Endodermal cell (in vitro differentiated cells): Measurements from ENCODE around the gene ZDHHC6. TPM values are rescaled to one million over a fixed set of nuclear protein-coding genes. Genes with fewer than 3 reads are reported as not detected.

ENCODE experiments used
- DNase-seq: peaks from one replicate; pipeline ENCODE4 v3.0.0-alpha.2; 2017
- H3K27ac ChIP-seq: 2 replicates; pipeline ENCODE4 v1.5.1; 2013; ENCODE audit warnings: mild to moderate bottlenecking, low read depth, low read length, moderate library complexity
- H3K27me3 ChIP-seq: 2 replicates; pipeline ENCODE4 v1.6.1; 2013; ENCODE audit warnings: mild to moderate bottlenecking, low read length, moderate library complexity; ENCODE audit not compliant: insufficient read depth, control insufficient read depth, poor library complexity, severe bottlenecking
- H3K36me3 ChIP-seq: 2 replicates; pipeline ENCODE4 v1.7.0; 2013; ENCODE audit warnings: mild to moderate bottlenecking, low read length, moderate library complexity; ENCODE audit not compliant: control insufficient read depth, insufficient read depth
- H3K4me1 ChIP-seq: one replicate; pipeline ENCODE4 v1.7.0; 2013; ENCODE audit warnings: low read length; ENCODE audit not compliant: control insufficient read depth, insufficient read depth
- H3K4me3 ChIP-seq: 2 replicates; pipeline ENCODE4 v1.5.1; 2013; ENCODE audit warnings: mild to moderate bottlenecking, low read length, moderate library complexity
- H3K9ac ChIP-seq: 2 replicates; pipeline ENCODE4 v1.6.1; 2013; ENCODE audit warnings: mild to moderate bottlenecking, low read length, moderate library complexity; ENCODE audit not compliant: poor library complexity, severe bottlenecking; ENCODE audit errors: extremely low read depth
- H3K9me3 ChIP-seq: 2 replicates; pipeline ENCODE4 v1.6.1; 2013; ENCODE audit warnings: mild to moderate bottlenecking, low read length, moderate library complexity; ENCODE audit not compliant: control insufficient read depth
- H3K27ac Mint-ChIP-seq: 2 replicates; pipeline ENCODE4 v1.8.0; 2020; ENCODE audit warnings: mixed read lengths
- H3K27me3 Mint-ChIP-seq: 2 replicates; pipeline ENCODE4 v1.8.0; 2021; ENCODE audit warnings: mild to moderate bottlenecking, mixed read lengths; ENCODE audit not compliant: insufficient read depth
- H3K36me3 Mint-ChIP-seq: 2 replicates; pipeline ENCODE4 v1.8.0; 2020; ENCODE audit warnings: low read depth, mixed read lengths
- H3K4me1 Mint-ChIP-seq: 2 replicates; pipeline ENCODE4 v1.8.0; 2020; ENCODE audit warnings: mixed read lengths
- H3K4me3 Mint-ChIP-seq: 2 replicates; pipeline ENCODE4 v1.8.0; 2020; ENCODE audit warnings: mild to moderate bottlenecking, moderate library complexity, mixed read lengths
- H3K9me3 Mint-ChIP-seq: 2 replicates; pipeline ENCODE4 v1.8.0; 2020; ENCODE audit warnings: mild to moderate bottlenecking, mixed read lengths
- WGBS, 2 experiments: methylation state at CpG; one replicate each; pipeline versions ENCODE4 v1.1.5 to v1.1.7; 2013; ENCODE audit warnings: missing lambda C conversion rate in 2 of 2, mixed read lengths in 1 of 2; ENCODE audit not compliant: insufficient coverage in 1 of 2, insufficient read length in 1 of 2; 5-methylcytosine and 5-hydroxymethylcytosine counted together
- total RNA-seq, 2 donors: library from RNA; stranded (reverse); fragmentation: NEBNext Ultra II Directional in 1 of 2; extraction: Animal tissue kit (Norgen Biotek cat#: 25700) in 1 of 2; gene quantifications; 2 replicates in 1 of 2; 3 replicates in 1 of 2; pipeline ENCODE4 v1.2.1, GENCODE V29; 2021
- TF ChIP-seq, protein P1 (sequence below): fragments of 200-600 bp; sonication (generic); conservative IDR thresholded peaks from 2 replicates; pipeline ENCODE4 v1.5.0; 2021; ENCODE audit warnings: antibody characterized with exemption, mild to moderate bottlenecking

The ZDHHC6 gene
- total RNA-seq, 2 donors from 2014 or later, result 30.4 to 35.7 TPM

DNA sequence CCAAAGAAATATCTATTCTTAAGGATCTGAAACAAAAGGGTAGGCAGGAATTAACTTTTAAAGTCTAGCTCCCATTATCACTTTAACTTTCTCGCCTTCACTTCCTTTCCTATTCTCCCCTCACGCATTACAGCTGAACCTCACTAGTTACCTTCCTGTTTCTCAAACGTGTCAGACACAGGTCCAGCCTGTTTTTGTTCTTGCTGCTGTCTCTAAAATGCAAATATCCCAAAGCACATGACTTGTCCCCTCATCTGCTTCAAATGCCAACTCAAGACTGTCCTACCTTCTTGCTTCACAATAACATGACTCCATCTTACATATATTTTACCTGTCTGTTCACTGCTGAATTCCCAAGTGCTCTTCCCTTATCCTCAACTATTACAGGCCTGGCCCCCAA is 17.6 kb downstream of the ZDHHC6 start:
- Histone ChIP-seq H3K9me3 (no peaks in the 10 kb centered on the region), H3K4me1 (peaks cover 6% of the 10 kb centered on the region), H3K27ac (peak overlapping the region; percentile 21), H3K36me3 (peaks cover 40% of the 10 kb centered on the region), H3K4me3 (no peak overlapping the region), H3K9ac (no peak overlapping the region), H3K27me3 (no peaks in the 10 kb centered on the region)
- H3K4me3 Mint-ChIP-seq, result no peak overlapping the region
- peaks cover 13% of the 10 kb centered on the region for H3K4me1 Mint-ChIP-seq
- H3K27ac Mint-ChIP-seq, result no peak overlapping the region
- H3K36me3 Mint-ChIP-seq, result peaks cover 25% of the 10 kb centered on the region
- no peak for DNase-seq
- H3K27me3 Mint-ChIP-seq, result no peaks in the 10 kb centered on the region
- 77 to 80% methylated on average over 3 of the region's 3 CpGs for WGBS, 2 experiments
- TF ChIP-seq, protein P1, sequence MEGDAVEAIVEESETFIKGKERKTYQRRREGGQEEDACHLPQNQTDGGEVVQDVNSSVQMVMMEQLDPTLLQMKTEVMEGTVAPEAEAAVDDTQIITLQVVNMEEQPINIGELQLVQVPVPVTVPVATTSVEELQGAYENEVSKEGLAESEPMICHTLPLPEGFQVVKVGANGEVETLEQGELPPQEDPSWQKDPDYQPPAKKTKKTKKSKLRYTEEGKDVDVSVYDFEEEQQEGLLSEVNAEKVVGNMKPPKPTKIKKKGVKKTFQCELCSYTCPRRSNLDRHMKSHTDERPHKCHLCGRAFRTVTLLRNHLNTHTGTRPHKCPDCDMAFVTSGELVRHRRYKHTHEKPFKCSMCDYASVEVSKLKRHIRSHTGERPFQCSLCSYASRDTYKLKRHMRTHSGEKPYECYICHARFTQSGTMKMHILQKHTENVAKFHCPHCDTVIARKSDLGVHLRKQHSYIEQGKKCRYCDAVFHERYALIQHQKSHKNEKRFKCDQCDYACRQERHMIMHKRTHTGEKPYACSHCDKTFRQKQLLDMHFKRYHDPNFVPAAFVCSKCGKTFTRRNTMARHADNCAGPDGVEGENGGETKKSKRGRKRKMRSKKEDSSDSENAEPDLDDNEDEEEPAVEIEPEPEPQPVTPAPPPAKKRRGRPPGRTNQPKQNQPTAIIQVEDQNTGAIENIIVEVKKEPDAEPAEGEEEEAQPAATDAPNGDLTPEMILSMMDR, result no peak
- H3K9me3 Mint-ChIP-seq, result no peaks in the 10 kb centered on the region

DNA sequence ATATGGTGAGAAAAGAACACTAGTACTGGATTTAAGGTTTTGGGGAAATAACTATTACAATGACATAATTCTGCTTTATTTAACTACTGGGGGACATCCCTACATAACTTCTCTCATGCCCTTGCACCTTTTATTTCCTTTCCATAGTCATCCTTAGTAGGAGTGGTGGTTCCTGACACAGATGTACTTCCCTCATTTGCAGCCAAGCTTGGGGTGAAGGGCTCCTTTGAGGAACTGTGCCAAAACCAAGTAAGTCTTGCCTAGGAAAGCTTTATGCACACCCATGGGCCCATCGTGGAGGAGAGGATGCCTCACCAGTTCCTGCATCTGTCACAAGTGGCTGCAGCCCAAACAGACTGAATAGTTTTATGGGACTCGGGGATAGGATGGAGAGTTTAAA is 20.6 kb downstream of the ZDHHC6 start:
- TF ChIP-seq, protein P1, result no peak

DNA sequence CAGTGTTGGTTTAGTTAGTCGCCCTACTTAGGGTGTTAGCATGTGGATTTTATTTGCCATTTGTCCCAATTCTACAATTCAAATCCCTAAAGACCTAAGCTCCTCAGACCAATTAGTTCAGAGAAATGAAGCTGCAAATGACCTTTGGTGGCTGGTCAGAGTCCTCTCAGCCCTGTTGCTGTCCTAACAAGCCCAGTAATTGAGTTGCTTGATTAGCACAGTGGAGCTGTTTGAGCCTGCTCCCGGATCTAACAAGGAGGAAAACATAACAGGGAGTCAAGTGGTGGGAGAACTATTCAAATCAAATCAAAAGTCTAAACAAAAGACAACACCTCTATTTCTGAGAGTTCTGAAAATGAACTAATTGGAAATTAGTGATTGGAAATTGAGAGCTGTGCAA is 22.1 kb downstream of the ZDHHC6 start:
- DNase-seq, result no peak
- WGBS, 2 experiments, result 57% methylated on average over 1 of the region's 2 CpGs; no CpG with 5 or more reads in 1 of the 2 experiments
- H3K27me3 Mint-ChIP-seq, result no peaks in the 10 kb centered on the region
- H3K9ac ChIP-seq, result no peak overlapping the region
- peaks cover 6% of the 10 kb centered on the region for H3K4me1 ChIP-seq
- peak overlapping the region; percentile 37 for H3K27ac Mint-ChIP-seq
- peaks cover 13% of the 10 kb centered on the region for H3K4me1 Mint-ChIP-seq
- H3K27me3 ChIP-seq, result no peaks in the 10 kb centered on the region
- H3K4me3 Mint-ChIP-seq, result no peak overlapping the region
- H3K9me3 ChIP-seq, result no peaks in the 10 kb centered on the region
- TF ChIP-seq, protein P1, result no peak
- no peaks in the 10 kb centered on the region for H3K9me3 Mint-ChIP-seq
- H3K36me3 Mint-ChIP-seq, result peaks cover 3% of the 10 kb centered on the region
- H3K4me3 ChIP-seq, result no peak overlapping the region
- H3K27ac ChIP-seq, result no peak overlapping the region
- no peaks in the 10 kb centered on the region for H3K36me3 ChIP-seq

More for the DNA sequence above, 20.6 kb downstream of the ZDHHC6 start:
- Histone ChIP-seq H3K27ac (no peak overlapping the region), H3K9me3 (no peaks in the 10 kb centered on the region), H3K4me3 (no peak overlapping the region), H3K4me1 (peaks cover 6% of the 10 kb centered on the region), H3K9ac (no peak overlapping the region), H3K36me3 (peaks cover 12% of the 10 kb centered on the region), H3K27me3 (no peaks in the 10 kb centered on the region)
- Mint-ChIP-seq H3K36me3 (peaks cover 9% of the 10 kb centered on the region), H3K4me1 (peaks cover 13% of the 10 kb centered on the region), H3K27me3 (no peaks in the 10 kb centered on the region), H3K27ac (no peak overlapping the region), H3K4me3 (no peak overlapping the region), H3K9me3 (no peaks in the 10 kb centered on the region)
- WGBS, 2 experiments, result 60 to 91% methylated on average over 1 of the region's 2 CpGs
- DNase-seq, result no peak
